ENCODE results near the gene PRDM2.
A peak's percentile ranks its signal among the peaks of the same experiment; 100 is the strongest.

The PRDM2 gene

DNA sequence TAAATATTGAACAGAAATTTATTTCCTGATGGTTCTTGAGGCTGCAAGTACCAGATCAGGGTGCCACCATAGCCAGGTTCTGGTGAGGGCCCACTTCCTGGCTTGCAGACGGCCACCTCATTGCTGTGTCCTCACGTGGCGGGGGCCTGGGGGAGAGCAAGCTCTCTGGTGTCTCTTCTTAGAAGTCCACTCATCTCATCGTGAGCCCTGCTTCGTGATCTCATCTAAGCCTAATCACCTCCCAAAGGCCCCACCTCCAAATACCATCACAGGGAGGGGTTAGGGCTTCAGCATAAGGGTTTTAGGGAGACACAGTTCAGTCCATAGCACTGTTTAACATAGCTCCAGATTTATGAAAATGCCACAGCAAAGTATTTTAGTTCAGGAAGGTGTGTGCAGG, 119.7 kb downstream of the PRDM2 start:
- DNase-seq = no peak

DNA sequence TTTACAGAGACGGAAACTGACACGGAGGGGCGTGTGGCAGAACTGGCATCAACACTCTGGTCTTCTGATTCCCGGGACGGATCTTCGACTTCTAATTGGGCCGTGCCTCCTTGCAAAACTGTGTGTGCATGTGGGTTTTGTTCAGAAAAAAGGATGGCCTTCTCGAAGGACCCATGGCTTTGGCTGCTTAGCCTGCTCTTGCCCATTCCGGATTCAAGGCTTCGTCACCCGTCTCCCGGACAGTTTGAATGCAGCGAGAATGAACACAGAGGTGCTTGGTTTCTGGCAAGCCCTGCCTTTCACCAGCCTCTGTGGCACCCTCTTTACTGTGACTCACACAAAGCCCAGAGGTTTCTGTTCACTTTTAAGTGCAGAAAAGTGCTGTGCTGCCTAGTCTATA, 120.1 kb downstream of the PRDM2 start:
- no peak for DNase-seq

DNA sequence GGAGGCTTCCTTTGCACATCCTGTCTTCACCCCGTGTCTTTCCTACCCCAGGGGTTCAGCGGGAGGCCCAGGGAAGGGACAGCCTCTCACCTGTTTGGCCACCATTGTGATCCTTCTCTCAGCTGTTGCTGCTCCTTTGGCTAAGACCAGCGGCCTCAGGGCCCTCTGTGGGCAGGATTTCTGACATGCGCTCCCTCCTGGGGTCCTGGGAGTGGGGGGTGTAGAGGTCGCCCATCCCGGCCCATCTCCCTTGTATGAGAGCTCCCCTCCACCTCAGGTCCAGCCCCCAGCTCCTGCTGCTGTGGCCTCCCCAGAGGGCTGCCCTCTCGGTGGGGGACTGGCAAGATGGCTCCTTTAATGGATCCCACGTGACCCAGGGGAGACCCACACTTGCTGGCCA, 120.5 kb downstream of the PRDM2 start:
- DNase-seq = no peak

DNA sequence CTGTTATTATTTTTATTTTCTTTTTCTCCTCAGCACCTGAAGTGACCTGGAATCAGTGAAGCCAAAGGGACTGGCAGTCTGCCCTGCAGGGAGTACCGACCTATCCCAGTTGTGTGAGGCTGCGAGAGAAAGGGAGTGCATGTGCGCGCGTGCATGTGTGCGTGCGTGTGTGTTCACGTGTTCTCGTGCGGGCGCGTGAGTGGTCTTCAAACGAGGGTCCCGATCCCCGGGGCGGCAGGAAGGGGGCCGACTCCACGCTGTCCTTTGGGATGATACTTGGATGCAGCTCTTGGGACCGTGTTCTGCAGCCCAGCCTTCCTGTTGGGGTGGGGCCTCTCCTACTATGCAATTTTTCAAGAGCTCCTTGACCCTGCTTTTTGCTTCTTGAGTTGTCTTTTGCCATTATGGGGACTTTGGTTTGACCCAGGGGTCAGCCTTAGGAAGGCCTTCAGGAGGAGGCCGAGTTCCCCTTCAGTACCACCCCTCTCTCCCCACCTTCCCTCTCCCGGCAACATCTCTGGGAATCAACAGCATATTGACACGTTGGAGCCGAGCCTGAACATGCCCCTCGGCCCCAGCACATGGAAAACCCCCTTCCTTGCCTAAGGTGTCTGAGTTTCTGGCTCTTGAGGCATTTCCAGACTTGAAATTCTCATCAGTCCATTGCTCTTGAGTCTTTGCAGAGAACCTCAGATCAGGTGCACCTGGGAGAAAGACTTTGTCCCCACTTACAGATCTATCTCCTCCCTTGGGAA, 123.3 kb downstream of the PRDM2 start:
- DNase-seq = no peak

DNA sequence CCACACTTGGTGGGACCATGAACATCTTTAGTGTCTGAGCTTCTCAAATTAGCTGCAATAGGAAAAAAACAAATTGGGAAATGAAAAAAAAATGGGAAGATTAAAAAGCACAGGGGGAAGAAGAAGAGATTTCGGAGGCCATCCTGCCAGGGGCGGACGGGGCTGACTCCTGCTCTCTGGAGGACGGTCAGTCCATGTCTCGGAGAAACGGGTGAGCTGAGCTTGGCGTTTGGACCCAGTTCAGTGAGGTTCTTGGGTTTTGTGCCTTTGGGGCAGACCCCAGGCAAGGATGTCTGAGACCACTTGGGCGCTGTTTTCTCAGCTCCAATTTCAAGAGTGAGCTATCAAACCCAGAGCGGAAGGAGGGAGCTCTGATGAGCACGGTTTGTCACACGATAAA, 123.9 kb downstream of the PRDM2 start:
- no peak for DNase-seq

DNA sequence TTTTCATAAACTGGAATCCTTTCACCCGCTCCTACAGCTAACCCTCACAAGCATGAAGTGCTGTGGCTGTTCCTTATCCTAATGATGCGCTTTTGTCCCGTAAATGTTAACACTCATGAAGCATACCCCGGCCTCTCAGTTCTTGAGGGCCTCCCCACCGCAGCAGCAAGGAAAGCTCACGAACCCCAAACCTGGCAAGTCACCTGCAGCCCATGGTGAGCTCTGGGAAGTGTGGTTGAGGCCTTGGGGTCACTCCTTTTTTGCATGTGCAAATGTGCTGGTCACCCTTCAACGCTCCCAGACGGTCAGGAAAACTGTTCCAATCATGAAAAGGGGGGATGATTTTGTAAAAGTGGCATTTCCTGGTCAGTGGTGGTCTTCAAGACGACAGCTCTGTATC, 124.6 kb downstream of the PRDM2 start:
- no peak for DNase-seq

DNA sequence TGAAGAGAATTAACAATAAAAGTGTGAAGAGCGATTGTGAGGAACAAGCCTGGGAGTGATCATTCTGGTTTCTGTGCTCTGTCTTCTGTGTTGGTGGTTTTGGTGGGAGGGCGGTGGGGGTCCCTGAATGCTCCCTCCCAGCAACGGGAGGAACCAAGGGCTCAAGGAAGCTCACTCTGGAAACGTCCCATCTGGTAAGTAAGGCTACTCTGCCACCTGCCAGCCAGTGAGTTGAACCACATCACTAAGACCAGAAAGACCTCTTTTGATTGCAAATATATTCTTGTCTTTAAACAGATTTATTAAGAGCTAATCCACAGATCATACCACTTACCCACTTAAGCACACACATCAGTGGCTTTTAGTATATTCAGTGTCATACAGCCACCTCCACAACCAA, 125.0 kb downstream of the PRDM2 start:
- DNase-seq = no peak

DNA sequence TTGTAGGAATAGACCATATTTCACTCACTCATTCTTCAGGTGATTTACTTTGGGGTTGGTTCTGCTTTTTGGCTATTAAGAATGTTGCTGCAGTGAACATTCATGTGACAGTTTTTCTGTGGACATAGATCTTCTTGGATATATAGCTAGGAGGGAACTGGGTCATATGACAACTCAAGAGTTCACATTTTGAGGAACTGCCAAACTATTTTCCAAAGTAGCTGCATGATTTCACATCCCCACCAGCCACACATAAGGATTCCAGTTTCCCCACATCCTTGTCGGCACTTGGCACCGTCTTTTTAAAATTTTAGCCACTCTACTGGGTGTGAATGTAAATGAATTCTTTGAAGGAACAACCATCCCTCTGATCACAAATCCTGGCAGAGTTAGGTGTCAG, 126.0 kb downstream of the PRDM2 start:
- DNase-seq = peak; percentile 63 to 90 (median 75)

DNA sequence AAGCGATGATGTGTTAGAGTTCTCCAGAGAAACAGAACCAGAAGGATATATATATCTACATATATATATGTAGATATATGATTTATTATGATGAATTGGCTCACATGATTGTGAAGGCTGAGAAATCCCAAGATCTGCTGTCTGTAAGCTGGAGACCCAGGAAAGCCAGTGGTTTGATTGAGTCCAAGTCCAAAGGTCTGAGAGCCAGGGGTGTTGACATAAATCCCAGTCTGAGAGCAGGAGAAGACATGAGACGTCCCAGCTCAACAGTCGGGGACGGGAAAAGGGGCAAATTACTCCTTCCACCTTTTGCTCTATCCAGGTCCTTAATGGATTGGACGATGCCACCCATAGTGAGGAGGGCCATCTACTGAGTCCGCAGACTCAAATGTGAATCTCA, 126.6 kb downstream of the PRDM2 start:
- DNase-seq = peak in 2 of 4 experiments; percentile 17 to 47

DNA sequence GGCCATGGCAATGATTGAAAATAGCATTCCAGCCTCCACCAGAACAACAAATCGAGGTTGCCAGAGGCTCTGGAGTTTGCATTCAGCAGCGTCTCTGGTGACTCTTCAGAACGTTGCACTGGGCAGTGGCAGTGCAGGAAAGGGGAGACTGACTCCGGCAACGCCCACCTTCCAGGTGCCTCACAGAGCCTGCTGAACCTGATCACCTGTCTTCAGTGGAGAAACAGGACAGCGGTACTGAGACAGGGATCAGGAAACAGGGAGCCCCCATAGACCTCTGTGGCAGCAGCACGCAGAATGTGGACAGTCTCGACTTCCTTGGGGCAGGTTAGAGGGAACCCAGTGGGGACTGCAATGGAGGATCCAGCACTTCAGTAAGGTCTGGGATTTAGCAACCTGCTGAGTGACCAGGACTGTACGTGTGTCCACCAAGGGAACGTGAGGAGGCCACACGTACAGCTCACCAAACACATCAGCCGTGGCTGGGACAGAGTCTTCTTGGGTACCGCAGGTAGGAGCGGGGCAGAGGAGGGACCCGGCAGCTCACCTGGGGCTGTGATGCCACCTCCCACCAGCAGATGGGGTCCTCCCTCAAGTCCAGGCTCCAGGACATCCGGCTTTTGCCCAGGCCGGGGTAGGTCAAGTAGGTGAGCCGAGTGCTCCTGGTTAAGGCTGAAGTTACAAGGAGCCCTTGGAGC, 128.6 kb downstream of the PRDM2 start:
- DNase-seq = peak in 1 of 4 experiments; percentile 23

DNA sequence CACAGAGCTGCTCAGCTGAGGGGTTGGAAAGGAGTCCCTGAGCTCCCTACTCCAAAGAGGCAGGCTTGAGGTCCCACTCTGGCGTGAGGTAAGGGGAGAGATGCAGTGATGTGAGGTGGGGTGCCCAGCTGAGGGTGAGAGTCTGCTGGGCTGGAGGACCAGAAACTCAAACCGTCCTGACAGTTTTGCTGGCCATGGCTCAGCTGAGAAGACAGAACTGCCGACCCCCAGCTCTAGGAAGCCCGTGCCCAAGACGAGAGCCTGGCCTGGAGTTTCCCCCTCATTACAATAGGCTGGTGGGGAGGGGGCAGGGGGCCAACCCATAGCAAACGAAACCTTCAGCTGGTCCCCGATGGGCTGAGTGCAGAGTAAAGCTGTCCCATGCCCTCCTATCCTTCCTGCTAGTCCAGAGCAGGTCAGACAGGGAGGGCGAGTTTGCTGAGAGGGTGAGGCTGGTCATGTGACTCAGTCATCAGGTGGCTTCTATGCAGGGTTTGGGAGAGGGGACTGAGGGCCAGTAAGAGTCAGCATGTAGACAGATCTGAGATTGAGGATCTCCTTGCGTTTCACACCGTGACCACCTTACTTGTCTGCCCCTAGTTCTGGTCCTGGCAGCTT, 129.3 kb downstream of the PRDM2 start:
- DNase-seq = no peak

DNA sequence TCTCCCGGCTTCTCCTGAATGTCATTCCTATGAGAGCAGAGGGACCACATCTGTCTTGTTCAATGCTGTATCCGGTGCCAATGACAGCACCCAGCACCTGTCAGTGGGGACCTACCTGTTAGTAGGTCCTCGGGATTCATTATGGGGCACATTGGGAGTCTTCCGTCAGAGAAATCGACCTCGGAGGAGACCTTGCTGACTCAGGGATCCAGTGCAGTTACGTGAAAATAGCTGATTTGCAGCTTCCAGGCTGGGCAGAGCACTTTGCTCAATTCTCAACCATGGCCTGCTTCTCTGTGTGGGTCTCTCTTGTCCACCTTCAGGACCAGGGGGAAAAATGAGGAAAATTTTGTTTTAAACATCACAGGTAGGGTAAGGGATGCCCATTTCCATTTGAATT, 130.2 kb downstream of the PRDM2 start:
- DNase-seq = no peak

DNA sequence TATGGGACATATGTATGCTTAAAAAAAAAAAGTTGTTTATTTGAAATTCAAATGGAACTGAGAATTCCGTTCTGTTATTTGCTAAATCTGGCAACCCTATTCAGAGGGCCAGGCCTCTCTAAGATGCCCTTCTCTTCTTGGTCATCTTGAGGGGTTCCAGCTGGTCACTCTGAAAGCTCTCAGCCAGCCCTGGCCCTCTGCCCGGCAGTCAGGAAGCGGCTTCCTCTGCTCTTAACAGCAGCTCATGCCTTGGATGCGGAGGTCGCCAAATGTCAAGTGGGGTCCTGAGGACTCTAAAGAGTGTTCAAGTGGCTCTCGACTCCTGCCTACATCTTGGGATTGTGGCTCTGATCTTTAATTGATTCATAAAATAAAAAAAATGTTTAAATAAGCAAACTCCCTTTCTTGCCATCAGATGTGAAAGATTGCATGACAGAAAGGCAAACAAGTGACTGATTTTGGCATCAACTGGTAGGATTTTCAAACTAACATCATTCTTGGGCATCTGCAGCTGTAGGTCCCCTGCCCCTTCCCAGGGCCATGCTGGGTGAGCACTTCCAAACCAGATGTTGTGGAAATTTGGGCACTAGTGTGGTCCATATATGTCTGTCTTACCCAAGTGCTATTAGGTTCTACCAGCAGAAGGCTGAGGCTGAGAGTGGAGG, 130.8 kb downstream of the PRDM2 start:
- DNase-seq = no peak

DNA sequence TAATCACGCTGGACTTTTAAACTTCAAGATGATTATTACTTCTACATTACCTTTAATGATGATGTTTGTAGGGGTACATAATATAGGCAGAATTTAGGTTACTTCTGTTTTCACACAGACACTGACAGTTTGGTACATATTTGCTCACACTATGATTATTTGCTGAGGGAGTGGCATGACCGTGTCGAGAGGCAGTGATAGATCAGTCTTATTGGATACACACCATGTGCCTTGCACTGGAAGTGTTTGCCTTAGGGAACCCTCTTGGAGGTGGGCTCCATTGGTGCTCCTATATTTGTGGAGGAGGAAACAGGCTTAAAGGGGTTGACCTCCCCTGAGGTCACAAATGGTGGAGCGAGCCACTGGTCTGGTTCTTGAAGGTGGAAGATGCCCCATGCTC, 132.1 kb downstream of the PRDM2 start:
- DNase-seq = no peak

DNA sequence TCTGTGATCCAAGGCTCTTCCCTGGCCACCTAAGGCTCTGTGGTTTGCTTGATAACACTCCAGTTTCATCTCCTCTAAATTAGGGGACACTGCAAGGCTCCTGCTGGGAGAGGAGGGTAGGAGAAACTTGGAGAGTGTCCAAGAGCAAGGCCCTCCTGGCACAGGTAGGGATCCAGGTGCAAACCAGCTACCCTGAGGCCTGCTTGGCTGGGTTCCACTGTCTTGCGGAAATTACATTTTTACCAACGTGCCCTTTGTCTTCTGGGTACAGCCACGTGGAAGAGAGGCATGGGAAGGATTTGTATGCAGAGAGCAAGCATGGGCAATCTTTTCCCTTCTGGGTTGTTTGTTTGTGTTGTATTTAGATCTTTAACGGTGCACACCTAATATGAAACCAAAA, 132.5 kb downstream of the PRDM2 start:
- no peak for DNase-seq

DNA sequence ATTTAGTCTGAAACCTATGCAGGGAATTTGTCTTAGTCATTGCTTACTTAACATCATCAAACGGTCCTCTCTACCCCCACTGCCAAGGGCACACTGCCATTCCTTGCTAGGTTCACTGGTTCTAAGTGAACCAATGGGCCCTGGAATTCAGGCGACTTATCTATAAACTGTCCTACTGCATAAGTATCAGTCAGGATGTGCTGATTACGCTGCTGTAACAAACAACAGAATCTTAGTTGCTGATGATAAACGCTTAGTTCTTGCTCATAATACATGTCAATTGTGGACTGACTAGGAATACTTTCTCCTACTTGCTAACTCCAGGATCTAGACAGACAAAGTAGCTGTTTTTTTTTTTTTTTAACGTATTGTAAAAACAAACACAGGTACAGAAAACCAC, 136.1 kb downstream of the PRDM2 start:
- DNase-seq = no peak

DNA sequence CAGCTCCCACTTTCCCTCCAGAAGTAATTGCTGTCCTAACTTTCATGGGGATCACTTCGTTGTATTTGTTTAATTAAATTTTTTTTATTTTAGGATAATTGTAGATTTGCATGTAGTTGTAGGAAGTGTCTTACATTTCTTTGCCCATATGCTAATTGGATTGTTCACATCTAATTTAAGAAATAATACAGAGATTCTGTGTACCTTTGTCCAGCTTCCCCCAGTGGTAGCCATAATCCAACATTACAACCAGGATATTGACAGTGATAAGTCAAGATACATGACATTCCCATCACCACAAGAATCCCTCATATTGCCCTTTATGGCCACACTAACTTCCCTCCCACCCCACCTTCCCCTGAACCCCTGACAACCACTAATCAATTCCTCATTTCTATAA, 136.6 kb downstream of the PRDM2 start:
- DNase-seq = no peak

DNA sequence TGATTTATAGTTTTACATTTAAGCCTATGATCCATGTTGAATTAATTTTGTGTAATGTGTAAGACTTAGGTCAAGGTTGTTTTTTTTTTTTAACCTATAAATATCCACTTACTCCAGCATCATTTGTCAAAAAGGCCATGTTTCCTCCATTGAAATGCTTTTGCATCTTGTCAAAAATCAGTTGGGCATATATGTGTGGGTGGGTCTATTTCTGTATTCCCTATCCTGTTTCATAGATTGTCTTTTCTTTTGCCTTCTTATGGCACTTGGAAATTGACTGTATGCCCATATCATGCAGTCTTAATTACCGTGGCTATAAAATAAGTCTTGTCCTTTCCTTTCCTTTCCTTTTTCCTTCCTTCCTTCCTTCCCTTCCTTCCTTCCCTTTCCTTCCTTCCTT, 138.2 kb downstream of the PRDM2 start:
- DNase-seq = no peak

DNA sequence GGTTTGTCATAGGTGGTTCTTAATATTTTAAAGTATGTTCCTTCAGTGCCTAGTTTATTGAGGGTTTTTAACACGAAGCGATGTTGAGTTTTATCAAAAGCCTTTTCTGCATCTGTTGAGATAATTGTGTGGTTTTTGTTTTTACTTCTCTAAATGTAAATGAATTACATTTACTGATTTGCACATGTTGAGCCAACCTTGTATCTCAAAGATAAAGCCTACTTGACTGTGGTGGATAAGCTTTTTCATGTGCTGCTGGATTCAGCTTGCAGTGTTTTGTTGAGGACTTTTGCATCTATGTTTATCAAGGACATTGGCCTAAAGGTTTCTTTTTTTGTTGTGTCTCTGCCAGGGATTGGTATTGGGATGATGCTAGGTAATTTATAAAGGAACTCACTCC, 142.5 kb downstream of the PRDM2 start:
- DNase-seq = no peak

DNA sequence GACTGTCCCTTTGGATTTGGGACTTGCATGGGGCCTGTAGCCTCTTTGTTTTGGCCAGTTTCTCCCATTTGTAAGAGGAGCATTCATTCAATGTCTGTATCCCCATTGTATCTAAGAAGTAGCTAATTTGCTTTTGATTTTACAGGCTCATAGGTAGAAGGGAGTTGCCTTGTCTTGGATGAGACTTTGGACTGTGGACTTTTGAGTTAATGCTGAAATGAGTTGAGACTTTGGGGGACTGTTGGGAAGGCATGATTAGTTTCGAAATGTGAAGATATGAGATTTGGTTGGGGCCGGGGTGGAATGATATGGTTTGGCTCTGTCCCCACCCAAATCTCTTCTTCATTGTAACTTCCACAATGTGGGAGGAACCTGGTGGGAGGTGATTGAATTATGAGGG, 151.7 kb downstream of the PRDM2 start:
- no peak for DNase-seq

DNA sequence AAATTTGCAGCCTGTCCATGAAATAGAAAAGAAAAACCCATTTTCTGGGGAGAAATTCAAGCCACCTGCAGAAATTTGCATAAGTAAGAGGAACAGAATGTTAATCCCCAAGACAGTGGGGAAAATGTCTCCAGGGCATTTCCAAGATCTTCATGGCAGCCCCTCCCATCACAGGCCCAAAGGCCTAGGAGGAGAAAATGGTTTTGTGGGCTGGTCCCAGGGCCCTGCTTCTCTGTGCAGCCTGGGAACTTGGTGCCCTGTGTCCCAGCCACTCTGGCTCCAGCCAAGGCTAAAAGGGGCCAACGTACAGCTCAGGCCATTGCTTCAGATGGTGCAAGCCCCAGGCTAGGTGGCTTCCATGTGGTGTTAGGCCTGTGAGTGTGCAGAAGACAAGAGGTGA, 155.6 kb downstream of the PRDM2 start:
- no peak for DNase-seq

DNA sequence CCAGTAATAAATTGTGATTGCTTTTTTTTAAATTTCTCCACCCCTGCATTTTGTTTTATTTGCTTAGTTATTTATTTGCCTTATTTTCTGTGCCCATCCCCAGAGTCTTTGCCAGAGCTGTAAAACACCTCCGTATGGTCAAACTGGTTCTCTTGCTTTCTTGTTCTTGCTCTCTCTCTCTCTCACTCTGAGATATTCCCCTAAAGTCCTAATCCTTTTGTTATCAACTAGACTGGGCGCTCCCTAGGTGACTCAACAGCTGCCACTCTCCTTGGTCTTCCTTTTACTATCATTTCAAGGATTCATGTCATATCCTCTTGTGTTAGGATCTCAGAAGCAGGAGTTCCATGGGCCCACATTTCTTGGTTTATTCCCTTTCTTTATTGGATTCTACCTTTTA, 160.0 kb downstream of the PRDM2 start:
- no peak for DNase-seq

DNA sequence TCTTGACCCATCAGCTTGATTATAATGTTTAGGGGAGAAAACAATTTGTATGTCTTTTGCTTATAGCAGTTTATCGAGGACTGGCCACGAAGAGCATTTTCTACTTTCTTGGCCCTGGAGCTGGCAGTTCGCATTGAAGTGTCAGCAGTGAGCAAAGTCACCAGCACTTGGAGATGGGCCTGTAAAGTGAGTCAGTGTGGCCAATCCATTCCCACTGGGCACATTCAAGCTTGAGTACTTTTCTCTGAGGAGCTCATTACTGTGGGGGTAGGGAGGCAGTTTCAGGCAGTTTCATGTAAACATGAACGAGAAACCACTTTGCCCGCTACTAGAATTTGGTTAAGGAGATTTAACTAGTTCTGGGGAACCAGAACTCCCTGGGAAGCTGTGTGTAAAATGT, 164.8 kb downstream of the PRDM2 start:
- DNase-seq = no peak

DNA sequence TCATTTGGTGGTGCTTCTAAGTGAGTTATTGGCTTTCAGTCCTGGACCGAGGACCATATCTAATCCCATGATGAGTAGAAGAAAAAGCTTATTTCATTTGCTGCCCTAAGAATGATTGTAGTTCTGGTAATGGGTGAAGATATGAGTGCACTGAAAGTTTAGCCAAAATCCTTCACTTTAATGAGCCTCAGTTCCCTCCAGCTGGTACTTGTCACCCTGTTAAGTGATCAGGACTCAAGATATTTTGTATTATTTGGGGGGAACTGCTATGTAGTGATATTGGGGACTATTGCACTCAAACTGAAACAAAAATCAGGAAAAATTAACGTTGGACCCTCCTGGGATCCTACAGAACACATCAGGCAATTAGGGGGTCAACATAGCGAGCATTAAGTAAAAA, 165.9 kb downstream of the PRDM2 start:
- no peak for DNase-seq
